ENCODE measurements around the gene EPS8L3. TPM values are rescaled to one million over a fixed set of nuclear protein-coding genes. Genes with fewer than 3 reads are reported as not detected.
A peak's percentile ranks its signal among the peaks of the same experiment; 100 is the strongest.
"Not testable (repeated sequence)": the region's sequence is repeated elsewhere in the genome, so short reads cannot be mapped to it uniquely, and the experiment has no call there.

EPS8L3 gene
- polyA plus RNA-seq, 5 donors = 0.22 to 1.5 (median 0.35) TPM

- DNase-seq = no peak
Observed at GRCh38 chr1:109782514-109782913, 18.8 kb upstream of the EPS8L3 start.

- no peak for DNase-seq
Observed at GRCh38 chr1:109781806-109782205, 18.1 kb upstream of the EPS8L3 start.

GRCh38 chr1:109780982-109781381, 17.3 kb upstream of the EPS8L3 start:
- DNase-seq = no peak

- DNase-seq = no peak
Observed at GRCh38 chr1:109777980-109778625, 14.4 kb upstream of the EPS8L3 start.

GRCh38 chr1:109777436-109777835, 13.7 kb upstream of the EPS8L3 start:
- no peak for DNase-seq

GRCh38 chr1:109776911-109777310, 13.2 kb upstream of the EPS8L3 start:
- DNase-seq = peak; percentile 71 to 82

- no peak for DNase-seq
Observed at GRCh38 chr1:109776206-109776835, 12.6 kb upstream of the EPS8L3 start.

GRCh38 chr1:109775398-109775797, 11.7 kb upstream of the EPS8L3 start:
- DNase-seq = no peak

- no peak for DNase-seq
Observed at GRCh38 chr1:109773900-109774485, 10.3 kb upstream of the EPS8L3 start.

- peak; percentile 67 to 81 for DNase-seq
Observed at GRCh38 chr1:109773203-109773899, 9.6 kb upstream of the EPS8L3 start.

GRCh38 chr1:109772658-109773202, 9.0 kb upstream of the EPS8L3 start:
- DNase-seq = no peak

- DNase-seq = no peak
Observed at GRCh38 chr1:109771712-109772657, 8.3 kb upstream of the EPS8L3 start.

- no peak for DNase-seq
Observed at GRCh38 chr1:109770331-109771095, 6.8 kb upstream of the EPS8L3 start.

GRCh38 chr1:109769330-109770078, 5.8 kb upstream of the EPS8L3 start:
- DNase-seq = no peak

- DNase-seq = no peak
Observed at GRCh38 chr1:109768820-109769219, 5.1 kb upstream of the EPS8L3 start.

GRCh38 chr1:109768335-109768650, 4.6 kb upstream of the EPS8L3 start:
- no peak for DNase-seq

- no peak for DNase-seq
Observed at GRCh38 chr1:109767637-109768334, 4.1 kb upstream of the EPS8L3 start.

GRCh38 chr1:109766991-109767636, 3.4 kb upstream of the EPS8L3 start:
- DNase-seq = not testable (repeated sequence)
